Activated CD8-positive, alpha-beta memory T cell treated with anti-CD3 and anti-CD28 coated beads for 24 hours (primary cell): Measurements from ENCODE around the gene TMEM138.
"Not testable (repeated sequence)": the region's sequence is repeated elsewhere in the genome, so short reads cannot be mapped to it uniquely, and the experiment has no call there.

Experiments
- DNase-seq: peaks from one replicate; pipeline ENCODE4 v3.0.0-alpha.2; 2020

The TMEM138 gene

GRCh38 chr11:61368646-61369045, 6.5 kb downstream of the TMEM138 start:
- DNase-seq, result no peak

GRCh38 chr11:61369372-61370348, 7.5 kb downstream of the TMEM138 start:
- DNase-seq, result no peak

- DNase-seq, result no peak
These were observed 8.3 kb downstream of the TMEM138 start for GRCh38 chr11:61370349-61371005.

- DNase-seq, result no peak
These were observed 10.7 kb downstream of the TMEM138 start for GRCh38 chr11:61372659-61373420.

GRCh38 chr11:61375761-61376108, 13.6 kb downstream of the TMEM138 start:
- DNase-seq, result no peak

- no peak for DNase-seq
These were observed 15.4 kb downstream of the TMEM138 start for GRCh38 chr11:61377461-61378160.

- no peak for DNase-seq
These were observed 16.6 kb downstream of the TMEM138 start for GRCh38 chr11:61378713-61379313.

GRCh38 chr11:61380884-61381283, 18.7 kb downstream of the TMEM138 start:
- DNase-seq, result no peak

- not testable (repeated sequence) for DNase-seq
These were observed 21.7 kb downstream of the TMEM138 start for GRCh38 chr11:61383859-61384258.

- no peak for DNase-seq
These were observed 22.4 kb downstream of the TMEM138 start for GRCh38 chr11:61384271-61385242.

GRCh38 chr11:61390161-61390560, 28.0 kb downstream of the TMEM138 start:
- no peak for DNase-seq

- no peak for DNase-seq
These were observed 30.9 kb downstream of the TMEM138 start for GRCh38 chr11:61392981-61393595.

GRCh38 chr11:61401173-61401572, 39.0 kb downstream of the TMEM138 start:
- no peak for DNase-seq

GRCh38 chr11:61401573-61401972, 39.4 kb downstream of the TMEM138 start:
- DNase-seq, result no peak

GRCh38 chr11:61403658-61404057, 41.5 kb downstream of the TMEM138 start:
- no peak for DNase-seq

- DNase-seq, result no peak
These were observed 41.9 kb downstream of the TMEM138 start for GRCh38 chr11:61404103-61404502.

GRCh38 chr11:61404641-61405040, 42.5 kb downstream of the TMEM138 start:
- no peak for DNase-seq

- no peak for DNase-seq
These were observed 43.9 kb downstream of the TMEM138 start for GRCh38 chr11:61406067-61406466.

GRCh38 chr11:61406991-61407728, 45.0 kb downstream of the TMEM138 start:
- DNase-seq, result no peak

- no peak for DNase-seq
These were observed 49.4 kb downstream of the TMEM138 start for GRCh38 chr11:61411589-61411988.
